H1 (cell line): ENCODE data around the gene STK39.

Source experiments
- BACH1 ChIP-seq: IDR thresholded peaks from 2 replicates; pipeline ENCODE4 v1.6.1; 2012; ENCODE audit warnings: low read length, improper control_type of control experiment
- CTCF ChIP-seq, 3 experiments: IDR thresholded peaks; 1 replicate in 2 of 3; 2 replicates in 1 of 3; pipeline versions ENCODE4 v1.5.1 to v1.6.1; 2011; ENCODE audit warnings: low read length in 3 of 3, mild to moderate bottlenecking in 3 of 3, inconsistent platforms in 2 of 3, low read depth in 1 of 3, moderate library complexity in 1 of 3; ENCODE audit not compliant: insufficient read depth in 1 of 3; ENCODE audit errors: control extremely low read depth in 1 of 3
- EP300 ChIP-seq, 2 experiments: IDR thresholded peaks; 1 replicate in 1 of 2; 2 replicates in 1 of 2; pipeline ENCODE4 v1.6.1; 2011 to 2012; ENCODE audit warnings: low read depth in 2 of 2, low read length in 2 of 2, mild to moderate bottlenecking in 2 of 2, borderline replicate concordance in 1 of 2, inconsistent platforms in 1 of 2, moderate library complexity in 1 of 2
- EZH2 ChIP-seq: fragments of 200-600 bp; sonication (generic); IDR thresholded peaks from 2 replicates; pipeline ENCODE4 v1.7.1; 2012; ENCODE audit warnings: low read depth, mild to moderate bottlenecking, moderate library complexity, low read length, inconsistent platforms; ENCODE audit not compliant: severe bottlenecking
- TAF1 ChIP-seq: IDR thresholded peaks from 2 replicates; pipeline ENCODE4 v1.6.1; 2011; ENCODE audit warnings: mild to moderate bottlenecking, low read depth, low read length

GRCh38 chr2:168084288-168084687 is 163.1 kb downstream of the STK39 start:
- TF ChIP-seq EZH2 (no peak), CTCF (IDR thresholded peaks at IDR 0.05; ENCODE audit: control extremely low read depth in 1 of 3, insufficient read depth in 1 of 3, low read depth in 1 of 3, low read length in 3 of 3) (no peak), EP300 (IDR thresholded peaks at IDR 0.05; ENCODE audit: borderline replicate concordance in 1 of 2, low read depth in 2 of 2, low read length in 2 of 2) (no peak), BACH1 (no peak), TAF1 (no peak)
